Measurements from ENCODE around the gene PACSIN3.

GRCh38 chr11:47171061-47171838 lies 15.0 kb downstream of the PACSIN3 start:
- TF ChIP-seq CTCF (conservative IDR thresholded peaks at IDR 0.05 in 1 of 2, IDR thresholded peaks at IDR 0.05 in 1 of 2; ENCODE audit: low read depth in 1 of 2, low read length in 2 of 2) (no peak), EZH2 (IDR thresholded peaks at IDR 0.05; ENCODE audit: low read length, missing control alignments) (no peak)
